H9 (cell line): Measurements from ENCODE around the gene ARSG. TPM values are rescaled to one million over a fixed set of nuclear protein-coding genes. Genes with fewer than 3 reads are reported as not detected.

Experiments used
- DNase-seq: peaks from one replicate; pipeline ENCODE4 v3.0.0-alpha.2; 2017
- H2AFZ ChIP-seq: one replicate; pipeline ENCODE4 v1.6.1; 2013; ENCODE audit warnings: mild to moderate bottlenecking, low read length, control low read depth, moderate library complexity
- H2AK5ac ChIP-seq: 2 replicates; pipeline ENCODE4 v1.6.1; 2013; ENCODE audit warnings: low read length, control low read depth, mixed read lengths; ENCODE audit not compliant: insufficient read length
- H2BK120ac ChIP-seq: one replicate; pipeline ENCODE4 v1.6.1; 2013; ENCODE audit warnings: low read depth, mild to moderate bottlenecking, low read length, control low read depth, inconsistent platforms; ENCODE audit not compliant: poor library complexity, severe bottlenecking
- H2BK12ac ChIP-seq: 2 replicates; pipeline ENCODE4 v1.6.1; 2013; ENCODE audit warnings: low read length, control low read depth, mixed read lengths, low read depth; ENCODE audit not compliant: insufficient read length
- H2BK15ac ChIP-seq: 2 replicates; pipeline ENCODE4 v1.6.1; 2013; ENCODE audit warnings: low read depth, low read length, control low read depth
- H2BK20ac ChIP-seq: one replicate; pipeline ENCODE4 v1.6.1; 2013; ENCODE audit warnings: low read depth, mild to moderate bottlenecking, low read length, control low read depth, inconsistent platforms; ENCODE audit not compliant: poor library complexity, severe bottlenecking
- H2BK5ac ChIP-seq: 2 replicates; pipeline ENCODE4 v1.6.1; 2013; ENCODE audit warnings: low read length, control low read depth, mixed read lengths; ENCODE audit not compliant: insufficient read length
- H3K14ac ChIP-seq: 2 replicates; pipeline ENCODE4 v1.6.1; 2013; ENCODE audit warnings: low read length, control low read depth; ENCODE audit not compliant: insufficient read depth
- H3K18ac ChIP-seq: 2 replicates; pipeline ENCODE4 v1.6.1; 2013; ENCODE audit warnings: low read depth, mild to moderate bottlenecking, mixed read lengths, low read length, control low read depth; ENCODE audit not compliant: insufficient read length
- H3K23ac ChIP-seq: 2 replicates; pipeline ENCODE4 v1.6.1; 2013; ENCODE audit warnings: low read length, control low read depth, mixed read lengths, low read depth; ENCODE audit not compliant: insufficient read length
- H3K23me2 ChIP-seq: 2 replicates; pipeline ENCODE4 v1.6.1; 2013; ENCODE audit warnings: low read depth, mild to moderate bottlenecking, mixed read lengths, low read length, control low read depth; ENCODE audit not compliant: insufficient read length, poor library complexity, severe bottlenecking
- H3K27ac ChIP-seq: 2 replicates; pipeline ENCODE4 v1.5.1; 2013; ENCODE audit warnings: low read length, control low read depth, mixed read lengths, low read depth; ENCODE audit not compliant: insufficient read length
- H3K27me3 ChIP-seq: 2 replicates; pipeline ENCODE4 v1.6.1; 2013; ENCODE audit warnings: low read length, control low read depth, inconsistent platforms; ENCODE audit not compliant: insufficient read depth
- H3K4ac ChIP-seq: 2 replicates; pipeline ENCODE4 v1.6.1; 2013; ENCODE audit warnings: low read depth, mild to moderate bottlenecking, control low read depth, inconsistent platforms, low read length, moderate library complexity
- H3K4me1 ChIP-seq: 2 replicates; pipeline ENCODE4 v1.6.1; 2013; ENCODE audit warnings: low read length, control low read depth, inconsistent platforms; ENCODE audit not compliant: insufficient read depth
- H3K4me2 ChIP-seq: 2 replicates; pipeline ENCODE4 v1.6.1; 2013; ENCODE audit warnings: low read length, control low read depth, mixed read lengths; ENCODE audit not compliant: insufficient read length, insufficient read depth
- H3K56ac ChIP-seq: 2 replicates; pipeline ENCODE4 v1.6.1; 2013; ENCODE audit warnings: low read depth, mild to moderate bottlenecking, mixed read lengths, low read length, control low read depth; ENCODE audit not compliant: insufficient read length
- H3K79me1 ChIP-seq: 2 replicates; pipeline ENCODE4 v1.6.1; 2013; ENCODE audit warnings: low read depth, mild to moderate bottlenecking, moderate library complexity, low read length, control low read depth, inconsistent platforms; ENCODE audit not compliant: insufficient read depth, poor library complexity, severe bottlenecking
- H3K79me2 ChIP-seq: 2 replicates; pipeline ENCODE4 v1.6.1; 2013; ENCODE audit warnings: low read length, control low read depth, inconsistent platforms; ENCODE audit not compliant: insufficient read depth
- H3K9ac ChIP-seq: 2 replicates; pipeline ENCODE4 v1.6.1; 2013; ENCODE audit warnings: low read length, control low read depth, mixed read lengths; ENCODE audit not compliant: insufficient read length; ENCODE audit errors: extremely low read depth
- H3K9me3 ChIP-seq: one replicate; pipeline ENCODE4 v1.6.1; 2013; ENCODE audit warnings: low read depth, low read length, inconsistent platforms; ENCODE audit not compliant: control insufficient read depth
- H3T11ph ChIP-seq: one replicate; pipeline ENCODE4 v1.6.1; 2013; ENCODE audit warnings: mild to moderate bottlenecking, low read length, control low read depth, inconsistent platforms
- H4K20me1 ChIP-seq: one replicate; pipeline ENCODE4 v1.6.1; 2013; ENCODE audit not compliant: control insufficient read depth, insufficient read length, insufficient read depth
- H4K5ac ChIP-seq: 2 replicates; pipeline ENCODE4 v1.6.1; 2013; ENCODE audit warnings: low read depth, mild to moderate bottlenecking, mixed read lengths, low read length, control low read depth; ENCODE audit not compliant: insufficient read length
- H4K8ac ChIP-seq: replicated peaks from 2 replicates; pipeline ENCODE4 v1.6.1; 2013; ENCODE audit warnings: low read length, control low read depth, mixed read lengths, low read depth; ENCODE audit not compliant: insufficient read length
- H4K91ac ChIP-seq: 2 replicates; pipeline ENCODE4 v1.6.1; 2013; ENCODE audit warnings: low read depth, mild to moderate bottlenecking, moderate library complexity, mixed read lengths, low read length, control low read depth; ENCODE audit not compliant: insufficient read length
- H3K27ac Mint-ChIP-seq, 3 experiments: 2 replicates in 2 of 3; 3 replicates in 1 of 3; pipeline ENCODE4 v1.8.0; 2020 to 2021; ENCODE audit warnings: mixed read lengths in 3 of 3, mild to moderate bottlenecking in 1 of 3, moderate library complexity in 1 of 3
- H3K27me3 Mint-ChIP-seq: 2 replicates; pipeline ENCODE4 v1.8.0; 2021; ENCODE audit warnings: low read depth, mild to moderate bottlenecking, moderate library complexity, mixed read lengths
- H3K36me3 Mint-ChIP-seq, 3 experiments: 2 replicates in 2 of 3; 3 replicates in 1 of 3; pipeline ENCODE4 v1.8.0; 2020 to 2021; ENCODE audit warnings: low read depth in 3 of 3, mixed read lengths in 3 of 3; ENCODE audit not compliant: insufficient read depth in 1 of 3
- H3K4me1 Mint-ChIP-seq, 2 experiments: 2 replicates each; pipeline ENCODE4 v1.8.0; 2020; ENCODE audit warnings: mixed read lengths in 2 of 2
- H3K4me3 Mint-ChIP-seq, 2 experiments: 2 replicates in 1 of 2; 3 replicates in 1 of 2; pipeline ENCODE4 v1.8.0; 2020 to 2021; ENCODE audit warnings: mild to moderate bottlenecking in 2 of 2, mixed read lengths in 2 of 2, moderate library complexity in 1 of 2
- H3K9me3 Mint-ChIP-seq, 2 experiments: 2 replicates in 1 of 2; 3 replicates in 1 of 2; pipeline ENCODE4 v1.8.0; 2020; ENCODE audit warnings: mild to moderate bottlenecking in 2 of 2, mixed read lengths in 2 of 2, moderate library complexity in 1 of 2
- WGBS: extraction: QIAGEN DNeasy Blood & Tissue Kit; methylation state at CpG from one replicate; pipeline ENCODE4 v1.1.7; 2013; ENCODE audit warnings: missing lambda C conversion rate, low lambda C conversion rate, mixed read lengths; ENCODE audit not compliant: insufficient read length; ENCODE audit errors: extremely low coverage; 5-methylcytosine and 5-hydroxymethylcytosine counted together
- total RNA-seq: library from RNA; stranded (reverse); gene quantifications from 2 replicates; pipeline ENCODE4 v1.2.1, GENCODE V29; 2021
- TF ChIP-seq, protein P1 (sequence below): fragments of 200-600 bp; sonication (generic); conservative IDR thresholded peaks from 3 replicates; pipeline ENCODE4 v1.8.0; 2021; ENCODE audit warnings: antibody characterized with exemption, mild to moderate bottlenecking

The ARSG gene
- total RNA-seq, 1 experiment from 2014 or later, result 3.6 TPM

DNA sequence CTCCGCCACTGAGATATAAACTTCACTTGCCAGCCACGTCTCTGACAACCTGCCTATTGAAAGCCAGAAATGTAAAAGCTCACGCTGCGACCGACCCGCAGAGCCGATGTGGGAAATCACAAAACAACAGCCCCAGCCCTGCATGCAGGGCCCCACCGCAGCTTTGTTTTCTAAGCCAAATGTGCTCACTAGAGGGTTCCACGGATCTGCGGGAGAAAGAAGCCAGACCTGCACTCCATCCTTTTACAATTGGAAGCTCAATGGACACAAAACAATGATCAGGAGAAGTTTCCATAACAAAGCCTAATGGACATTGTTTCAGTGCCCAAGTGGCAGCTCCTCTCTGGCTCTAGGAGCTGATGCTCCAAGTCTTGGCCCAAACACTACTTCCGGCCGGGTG lies 132.9 kb downstream of the ARSG start:
- Histone ChIP-seq H4K8ac (no peak overlapping the region), H3K27ac (no peak overlapping the region), H2BK5ac (no peak overlapping the region), H3K9ac (no peak overlapping the region), H3K23me2 (no peaks in the 10 kb centered on the region), H4K5ac (no peak overlapping the region), H3K4me1 (no peaks in the 10 kb centered on the region), H4K91ac (no peak overlapping the region), H3K79me2 (no peaks in the 10 kb centered on the region), H2AK5ac (no peak overlapping the region), H3K4ac (no peak overlapping the region), H3K56ac (no peak overlapping the region), H3T11ph (no peak overlapping the region), H3K23ac (no peak overlapping the region), H2BK20ac (no peak overlapping the region), H3K4me2 (no peak overlapping the region), H2BK15ac (no peak overlapping the region), H4K20me1 (no peaks in the 10 kb centered on the region), H3K18ac (no peak overlapping the region), H3K79me1 (no peaks in the 10 kb centered on the region), H2AFZ (no peak overlapping the region), H3K14ac (no peak overlapping the region), H3K9me3 (no peaks in the 10 kb centered on the region), H2BK120ac (no peak overlapping the region), H2BK12ac (no peak overlapping the region), H3K27me3 (no peaks in the 10 kb centered on the region)
- no CpG with 5 or more reads among the region's 12 CpGs for WGBS
- Mint-ChIP-seq H3K36me3 (peaks cover 21 to 38% (median 28%) of the 10 kb centered on the region in 3 experiments), H3K4me1 (peaks cover 19% of the 10 kb centered on the region in 2 experiments), H3K27ac (peak overlapping the region; percentile 88 to 92 (median 90); a peak in 4 of 7 replicates), H3K27me3 (peaks cover 1% of the 10 kb centered on the region), H3K4me3 (no peak overlapping the region), H3K9me3 (peaks cover 8% of the 10 kb centered on the region in 2 experiments; a peak in 3 of 5 replicates)
- TF ChIP-seq, protein P1, sequence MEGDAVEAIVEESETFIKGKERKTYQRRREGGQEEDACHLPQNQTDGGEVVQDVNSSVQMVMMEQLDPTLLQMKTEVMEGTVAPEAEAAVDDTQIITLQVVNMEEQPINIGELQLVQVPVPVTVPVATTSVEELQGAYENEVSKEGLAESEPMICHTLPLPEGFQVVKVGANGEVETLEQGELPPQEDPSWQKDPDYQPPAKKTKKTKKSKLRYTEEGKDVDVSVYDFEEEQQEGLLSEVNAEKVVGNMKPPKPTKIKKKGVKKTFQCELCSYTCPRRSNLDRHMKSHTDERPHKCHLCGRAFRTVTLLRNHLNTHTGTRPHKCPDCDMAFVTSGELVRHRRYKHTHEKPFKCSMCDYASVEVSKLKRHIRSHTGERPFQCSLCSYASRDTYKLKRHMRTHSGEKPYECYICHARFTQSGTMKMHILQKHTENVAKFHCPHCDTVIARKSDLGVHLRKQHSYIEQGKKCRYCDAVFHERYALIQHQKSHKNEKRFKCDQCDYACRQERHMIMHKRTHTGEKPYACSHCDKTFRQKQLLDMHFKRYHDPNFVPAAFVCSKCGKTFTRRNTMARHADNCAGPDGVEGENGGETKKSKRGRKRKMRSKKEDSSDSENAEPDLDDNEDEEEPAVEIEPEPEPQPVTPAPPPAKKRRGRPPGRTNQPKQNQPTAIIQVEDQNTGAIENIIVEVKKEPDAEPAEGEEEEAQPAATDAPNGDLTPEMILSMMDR, result no peak
- no peak for DNase-seq
